SK-N-DZ (cell line): ENCODE results near the gene CLK3.

Experiments used
- DNase-seq: peaks from one replicate; pipeline ENCODE4 v3.0.0-alpha.2; 2015; ENCODE audit warnings: low spot score

CLK3 gene

DNA sequence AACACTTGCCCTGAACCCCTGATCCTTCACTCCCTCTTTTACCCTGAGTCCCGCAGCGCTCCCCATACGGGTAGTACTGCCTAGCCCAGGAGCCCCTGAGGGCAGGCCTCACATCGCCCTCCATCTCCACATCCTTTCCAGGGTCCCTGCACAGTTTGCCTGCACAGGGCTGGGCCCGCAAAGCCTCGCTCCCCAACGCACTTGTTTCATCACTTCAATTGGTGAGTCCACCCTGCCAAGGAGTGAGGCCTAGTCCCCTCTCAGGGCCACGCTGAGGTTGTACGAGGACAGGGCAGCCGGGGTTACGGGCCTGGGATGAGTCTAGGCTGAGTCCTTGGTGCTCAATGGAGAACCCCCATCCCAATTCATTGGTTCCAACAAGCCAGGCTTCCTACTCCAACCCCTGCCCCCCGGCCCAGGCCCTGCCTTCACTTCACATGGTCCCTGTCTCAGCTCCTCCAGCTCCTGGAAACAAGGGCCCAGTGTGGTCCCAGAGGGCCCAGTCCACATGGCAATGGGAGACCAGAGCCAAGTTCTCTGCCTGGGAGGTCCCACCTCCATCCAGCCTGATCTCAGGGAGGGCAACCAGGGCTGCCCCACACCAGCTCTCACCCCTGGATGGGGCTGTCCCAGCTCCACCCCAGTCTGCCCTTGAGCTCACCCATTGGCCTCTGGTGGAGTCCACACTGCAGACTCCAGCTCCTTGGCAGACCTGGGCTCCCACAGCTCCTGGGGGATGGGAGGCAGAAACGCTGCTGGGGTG lies 12.4 kb upstream of the CLK3 start:
- DNase-seq = no peak

DNA sequence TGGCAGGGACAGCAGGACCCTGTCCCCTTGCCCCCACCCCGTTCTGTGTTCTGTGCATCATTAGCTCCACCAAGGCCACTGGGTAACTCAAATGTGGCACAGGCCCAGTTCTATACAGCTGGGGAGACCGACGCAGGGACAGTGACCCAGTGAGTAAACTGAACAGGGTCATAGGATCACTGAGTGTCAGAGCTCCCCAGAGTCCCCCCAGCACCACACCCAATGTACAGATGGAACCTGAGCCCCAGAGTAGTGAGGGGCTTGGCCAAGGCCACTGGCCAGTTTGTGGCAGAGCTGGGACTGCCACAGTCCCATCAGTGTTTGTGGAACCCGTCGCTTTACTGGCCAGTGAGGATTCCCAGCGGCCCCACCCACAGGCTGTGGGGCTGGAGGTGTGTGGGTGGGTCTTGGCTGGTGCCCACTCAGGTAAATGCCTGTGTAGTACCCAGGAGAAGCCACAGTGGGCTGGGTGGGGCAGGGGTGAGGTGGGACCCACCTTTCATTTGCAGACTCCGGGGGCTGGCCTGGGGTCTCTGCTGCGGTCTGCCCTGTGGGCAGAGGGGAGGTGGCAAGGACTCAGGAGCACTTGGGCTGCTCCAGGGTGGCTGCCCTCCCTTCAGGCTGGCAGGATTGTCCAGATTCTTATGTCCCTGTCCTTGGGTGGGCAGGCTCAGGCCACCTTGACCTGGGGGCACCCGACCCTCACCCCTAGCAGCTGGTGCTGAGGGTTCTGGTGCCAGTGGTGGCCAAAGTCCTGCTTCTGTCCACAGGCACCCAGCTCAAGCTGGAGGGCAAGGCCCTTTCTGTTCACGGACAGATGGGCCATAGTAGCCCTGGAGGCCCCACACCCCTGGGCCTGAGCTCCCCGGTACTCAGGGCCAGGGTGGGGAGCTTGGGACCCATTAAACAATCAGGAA lies 11.6 kb upstream of the CLK3 start:
- DNase-seq = no peak

DNA sequence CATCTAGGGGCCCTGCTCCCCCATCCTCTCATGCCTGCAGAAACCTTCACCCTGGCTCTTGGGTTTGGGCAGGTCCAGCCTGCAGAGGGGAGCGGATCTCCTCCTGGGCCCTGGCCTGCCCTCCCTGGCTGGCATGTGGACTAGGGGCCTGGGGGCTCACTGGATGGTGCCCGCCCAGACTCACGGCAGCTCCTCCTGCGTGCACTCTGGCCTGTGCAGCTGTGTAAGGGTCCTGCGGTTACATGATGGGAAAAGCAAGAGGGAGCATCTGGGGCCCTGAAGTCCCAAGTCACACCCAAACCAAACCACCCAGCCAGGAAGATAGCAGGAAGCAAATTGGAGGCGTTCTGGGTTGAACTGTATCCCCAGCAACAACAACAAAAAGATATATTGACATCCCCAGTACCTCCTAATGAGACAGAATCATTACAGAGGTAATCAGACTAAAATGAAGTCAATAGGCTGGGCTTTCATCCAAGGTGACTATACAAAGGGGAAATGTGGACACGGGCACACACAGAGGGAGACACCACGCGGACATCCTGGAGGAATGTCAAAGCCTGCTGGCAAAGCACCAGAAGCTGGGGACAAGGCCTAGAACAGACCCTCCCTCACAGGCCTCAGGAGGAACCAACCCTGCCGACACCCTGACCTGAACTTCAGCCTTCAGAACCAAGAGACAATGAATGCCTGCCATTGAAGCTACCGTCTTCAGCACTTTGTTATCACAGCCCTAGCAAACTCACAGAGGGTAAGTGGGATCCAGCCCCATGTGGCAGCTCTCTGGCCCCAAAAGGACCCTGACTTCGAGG lies 10.4 kb upstream of the CLK3 start:
- DNase-seq = no peak

DNA sequence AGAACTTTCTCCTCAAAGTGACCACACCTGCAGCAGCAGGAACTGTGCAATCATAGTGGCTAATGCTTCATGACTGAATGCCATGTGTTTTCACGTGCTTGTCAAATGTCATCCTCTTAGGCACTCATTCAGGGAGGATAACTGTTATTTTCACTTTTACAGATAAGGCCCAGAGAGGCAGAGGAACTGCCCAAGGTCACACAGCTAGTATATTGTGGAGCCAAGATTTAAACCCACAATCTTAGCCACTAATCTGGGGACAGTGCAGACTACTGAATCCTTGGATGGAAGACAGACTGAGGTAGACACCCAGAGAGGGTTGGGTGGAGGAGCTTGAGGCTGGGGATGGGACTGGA lies 9.9 kb upstream of the CLK3 start:
- DNase-seq = no peak

DNA sequence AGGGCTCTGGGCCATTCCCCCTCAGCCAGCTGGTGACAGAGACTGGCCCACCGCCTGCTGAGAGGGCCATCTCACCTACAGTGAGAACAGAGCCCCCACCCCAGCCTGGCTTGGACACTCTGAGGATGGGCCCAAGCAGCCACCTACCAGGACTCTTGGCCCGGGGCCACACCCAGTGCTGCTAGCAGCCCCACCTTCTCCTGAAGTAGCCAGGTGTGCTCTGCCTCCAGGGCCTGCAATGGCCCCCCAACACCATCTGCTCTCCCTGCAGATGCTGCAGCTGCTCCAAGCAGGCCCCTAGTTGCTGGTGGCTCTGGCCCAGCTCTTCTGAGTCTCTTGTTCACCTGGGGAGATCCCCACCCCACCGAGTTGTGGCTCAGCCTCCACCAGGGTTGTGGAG lies 6.8 kb upstream of the CLK3 start:
- no peak for DNase-seq

DNA sequence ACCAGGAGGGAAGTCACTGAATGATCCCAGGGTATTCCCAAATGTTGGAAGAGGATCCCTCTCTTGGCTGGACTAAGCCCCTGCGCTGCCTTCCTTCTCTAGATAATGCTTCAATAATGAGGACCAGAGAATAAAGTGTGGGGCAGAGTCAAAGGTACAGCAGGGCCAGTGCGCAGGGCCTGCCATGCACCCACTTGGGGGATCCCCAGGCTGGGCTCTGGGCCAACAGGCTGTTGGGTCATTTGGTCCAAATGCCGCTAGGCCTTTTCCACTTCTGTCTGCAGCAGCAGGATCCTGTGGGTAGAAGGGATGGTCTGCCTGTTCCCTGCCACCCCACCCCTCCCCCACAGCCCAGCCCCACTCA lies 5.7 kb upstream of the CLK3 start:
- no peak for DNase-seq

DNA sequence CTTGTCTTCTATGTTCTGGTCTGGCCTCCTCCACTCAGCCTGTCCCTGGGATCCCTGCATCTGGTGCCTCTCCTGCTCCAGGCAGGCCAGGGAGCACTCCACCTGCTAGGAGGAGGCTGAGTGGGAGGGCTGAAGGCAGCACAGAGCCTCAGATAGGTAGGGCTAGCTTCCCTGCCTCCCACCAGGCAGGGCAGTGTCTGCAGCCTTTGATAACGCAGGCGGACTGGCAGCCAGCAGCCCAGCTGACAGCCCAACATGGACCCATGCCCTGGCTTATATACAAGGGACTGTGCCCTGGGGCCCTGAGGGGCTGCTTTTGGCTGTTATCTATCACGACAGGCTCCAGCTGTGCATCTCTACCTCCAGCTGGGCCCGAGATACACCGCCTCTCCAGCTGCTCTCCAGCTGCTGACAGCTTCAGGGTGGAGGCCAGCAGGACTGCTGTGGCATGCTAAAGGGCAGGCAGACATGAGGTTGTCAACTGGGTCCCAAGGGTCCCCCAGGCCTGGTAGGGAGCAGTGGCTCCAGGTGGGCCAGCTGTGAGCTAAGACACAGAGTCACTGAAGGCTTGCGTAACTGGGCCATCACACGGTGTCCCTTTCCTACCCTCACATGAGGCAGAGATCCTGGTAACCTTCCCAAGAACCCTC lies 5.2 kb upstream of the CLK3 start:
- DNase-seq = peak; percentile 70

DNA sequence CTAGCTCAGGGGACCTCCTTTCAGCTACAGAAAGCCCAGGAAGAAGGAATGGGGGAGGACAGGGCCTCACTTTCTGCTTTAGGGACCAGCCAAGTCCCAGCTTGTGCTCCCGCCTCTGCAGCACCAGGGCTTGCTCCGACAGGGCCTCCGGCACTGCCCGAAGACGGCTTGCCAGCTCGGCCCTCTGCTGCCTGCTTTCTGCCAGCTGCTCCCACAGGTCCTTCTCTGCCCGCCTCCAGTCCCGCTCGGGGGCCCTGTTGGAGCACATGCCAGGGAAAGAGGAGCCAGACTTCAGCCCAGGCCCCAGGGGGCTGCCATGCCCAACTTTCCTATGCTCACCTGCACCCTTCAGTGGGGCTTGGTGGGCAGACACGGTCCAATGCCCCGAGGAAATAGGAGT lies 4.3 kb upstream of the CLK3 start:
- DNase-seq = no peak

DNA sequence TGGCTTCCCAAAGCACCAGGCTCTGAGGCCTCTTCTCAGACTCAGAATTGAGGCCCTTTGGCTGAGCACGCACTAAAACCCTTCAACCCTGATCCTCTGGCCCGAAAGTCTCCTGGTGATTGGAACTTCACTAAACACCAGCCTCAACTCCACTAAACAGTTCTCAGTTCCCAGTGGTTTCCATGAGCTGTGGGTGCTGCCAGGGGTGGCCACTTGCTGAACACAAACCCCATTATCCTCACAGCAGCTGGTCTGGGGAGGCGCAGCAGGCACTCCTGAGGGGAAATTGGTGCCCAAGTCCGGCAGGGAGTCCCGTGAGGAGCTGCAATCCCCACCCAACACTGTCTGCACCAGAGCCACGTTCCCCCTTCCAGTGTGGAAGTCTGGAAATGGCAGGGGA lies 3.8 kb upstream of the CLK3 start:
- no peak for DNase-seq

DNA sequence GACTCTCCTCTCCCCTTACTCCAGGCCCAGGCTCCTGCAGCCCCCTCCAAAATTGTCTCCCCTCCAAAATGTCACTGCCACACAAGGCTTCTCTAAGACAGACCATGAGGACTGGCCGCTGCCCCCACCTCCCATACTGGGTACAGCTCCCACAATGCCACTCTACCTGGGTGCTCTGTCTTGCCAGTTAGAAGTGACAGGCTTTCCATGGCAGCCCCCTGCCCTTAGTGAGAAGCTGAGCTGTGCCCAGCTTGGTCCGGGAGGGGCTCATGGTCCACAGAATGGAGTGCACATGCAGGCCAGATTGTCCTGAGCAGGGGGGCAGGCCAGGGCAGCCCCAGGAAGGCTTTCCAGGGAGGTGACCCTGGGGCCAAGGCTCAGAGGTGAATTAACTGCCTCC lies 3.0 kb upstream of the CLK3 start:
- DNase-seq = no peak

DNA sequence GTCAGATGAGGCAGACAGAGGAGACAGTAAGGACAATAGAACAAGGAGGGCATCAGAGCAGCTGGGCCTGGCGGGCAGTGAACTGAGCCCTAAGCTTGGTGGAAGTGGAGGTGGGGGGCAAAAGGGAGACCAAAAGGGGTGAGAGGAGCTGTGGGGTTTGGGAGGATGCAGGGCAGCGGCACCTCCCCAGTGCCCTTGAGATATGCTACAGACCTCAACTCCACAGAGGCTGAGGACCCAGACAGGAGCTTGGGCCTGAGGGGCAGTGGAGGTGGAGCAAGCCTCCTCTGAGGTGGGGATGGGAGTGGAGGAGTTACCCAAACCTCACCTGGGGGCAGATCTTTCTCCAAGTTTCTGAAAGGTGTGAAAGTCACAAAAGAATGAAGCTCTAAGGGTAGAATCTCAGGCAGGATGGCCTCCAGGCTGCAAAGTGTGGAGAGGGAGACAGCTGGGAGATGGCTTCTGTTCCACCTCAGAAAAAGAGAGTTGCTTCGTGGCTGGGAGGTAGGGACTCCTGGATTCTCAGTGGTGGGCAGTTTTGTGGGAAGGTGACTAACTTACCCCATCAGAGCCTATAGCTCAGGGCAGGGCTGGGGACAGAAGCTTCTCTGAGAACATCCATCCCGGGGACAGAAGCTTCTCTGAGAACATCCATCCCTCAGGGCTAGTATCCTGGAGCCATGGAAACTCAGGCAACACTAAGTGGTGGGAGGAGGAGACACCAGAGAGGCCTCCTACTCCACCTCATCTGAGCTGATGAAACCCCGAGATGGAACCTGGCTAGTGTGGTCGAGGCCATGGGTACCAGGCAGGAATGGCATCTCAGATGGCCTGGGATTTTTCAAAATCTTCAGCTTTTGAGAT lies 2.3 kb upstream of the CLK3 start:
- DNase-seq = no peak

DNA sequence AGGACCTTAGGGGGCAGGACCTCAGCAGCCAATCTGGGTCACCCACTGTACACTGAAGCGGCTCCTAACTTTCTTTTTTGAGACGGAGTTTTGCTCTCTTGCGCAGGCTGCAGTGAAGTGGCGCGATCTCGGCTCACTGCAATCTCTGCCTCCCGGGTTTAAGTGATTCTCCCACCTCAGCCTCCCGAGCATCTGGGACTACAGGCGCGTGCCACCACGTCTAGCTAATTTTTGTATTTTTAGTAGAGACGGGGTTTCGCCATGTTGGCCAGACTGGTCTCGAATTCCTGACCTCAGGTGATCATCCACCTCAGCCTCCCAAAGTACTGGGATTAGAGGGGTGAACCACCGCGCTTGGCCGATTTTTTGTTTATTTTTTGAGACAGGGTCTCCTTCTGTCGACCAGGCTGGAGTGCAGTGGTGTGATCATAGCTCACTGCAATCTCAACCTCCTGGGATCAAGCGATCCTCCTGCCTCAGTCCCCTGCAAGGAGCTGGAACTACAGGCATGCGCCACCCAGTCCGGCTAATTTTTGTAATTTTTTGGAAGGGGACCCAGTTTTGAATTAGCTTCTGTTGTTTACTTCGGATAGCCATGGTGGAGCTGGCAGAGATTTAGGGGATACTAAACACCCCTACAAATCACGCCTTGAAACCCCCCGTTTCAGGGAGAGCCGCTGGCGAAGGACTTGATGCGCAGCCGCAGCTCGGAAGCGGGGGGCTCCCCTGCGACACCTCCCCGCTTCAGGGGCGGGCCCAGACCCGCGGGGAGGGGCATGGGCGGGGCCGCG lies 1.5 kb upstream of the CLK3 start:
- peak; percentile 32 for DNase-seq

DNA sequence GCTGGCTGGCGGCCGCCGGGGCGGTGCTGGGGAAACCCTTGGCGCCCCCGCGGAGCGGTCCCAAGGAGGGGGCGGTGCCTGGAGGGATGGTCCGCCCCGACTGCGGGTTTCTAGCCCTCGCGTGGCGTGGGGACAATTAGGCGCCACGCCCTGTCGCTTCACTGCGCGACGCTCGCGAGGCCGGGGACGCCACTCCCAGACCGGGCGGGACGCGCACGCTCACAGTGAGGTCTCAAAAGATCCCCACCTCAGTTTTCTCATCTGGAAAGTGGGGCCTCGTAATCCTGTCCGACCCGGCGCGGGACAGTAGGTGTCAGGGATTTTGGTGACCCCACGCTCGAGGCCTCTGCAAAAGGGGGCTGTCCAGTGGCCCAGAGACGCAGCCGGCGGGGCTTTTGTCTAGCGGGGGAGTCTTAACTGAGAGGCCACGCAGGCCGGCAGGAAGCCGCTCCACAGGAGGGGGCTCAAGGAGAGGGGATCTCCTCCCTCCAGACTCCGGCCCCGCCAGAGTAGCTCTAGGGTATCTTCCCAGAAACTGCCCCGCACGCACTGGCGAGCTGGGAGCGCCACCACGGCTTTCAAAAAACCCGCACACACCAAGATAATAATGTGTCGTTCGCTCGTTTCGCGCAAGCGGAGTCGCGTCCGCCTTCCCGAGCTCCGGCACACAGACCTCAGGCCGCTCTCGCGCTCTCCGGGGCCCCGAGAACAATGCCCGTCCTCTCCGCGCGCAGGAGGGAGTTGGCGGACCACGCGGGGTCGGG lies 710 bp upstream of the CLK3 start:
- peak; percentile 75 for DNase-seq

DNA sequence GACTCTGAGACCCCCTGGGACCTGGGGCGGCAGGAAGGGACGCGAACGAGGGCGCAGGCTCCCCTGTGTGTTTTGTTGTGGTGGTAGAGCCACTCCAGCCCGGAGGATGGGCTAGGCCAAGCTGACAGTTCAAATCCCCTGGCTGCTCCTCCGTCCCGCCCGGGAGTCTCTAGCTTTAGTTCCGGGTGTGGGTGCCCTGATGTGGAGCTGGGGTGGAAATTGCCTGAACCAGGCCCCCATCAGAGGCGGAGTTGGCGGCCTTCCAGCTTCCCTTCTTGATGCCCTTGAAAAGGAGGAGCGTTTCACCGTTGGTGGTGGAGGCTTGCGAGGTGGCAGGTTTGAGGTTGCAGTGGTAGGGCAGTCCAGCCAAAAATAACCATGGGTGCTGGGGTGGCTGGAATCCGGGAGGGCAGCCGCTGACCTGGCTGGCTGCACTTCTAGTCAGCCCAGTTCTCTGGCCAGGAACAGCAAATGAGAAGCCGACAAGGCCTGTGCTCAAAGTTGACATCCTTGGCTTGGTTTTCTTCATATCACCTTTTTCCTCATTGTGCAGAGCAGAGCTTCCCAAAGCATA lies 817 bp downstream of the CLK3 start:
- no peak for DNase-seq

DNA sequence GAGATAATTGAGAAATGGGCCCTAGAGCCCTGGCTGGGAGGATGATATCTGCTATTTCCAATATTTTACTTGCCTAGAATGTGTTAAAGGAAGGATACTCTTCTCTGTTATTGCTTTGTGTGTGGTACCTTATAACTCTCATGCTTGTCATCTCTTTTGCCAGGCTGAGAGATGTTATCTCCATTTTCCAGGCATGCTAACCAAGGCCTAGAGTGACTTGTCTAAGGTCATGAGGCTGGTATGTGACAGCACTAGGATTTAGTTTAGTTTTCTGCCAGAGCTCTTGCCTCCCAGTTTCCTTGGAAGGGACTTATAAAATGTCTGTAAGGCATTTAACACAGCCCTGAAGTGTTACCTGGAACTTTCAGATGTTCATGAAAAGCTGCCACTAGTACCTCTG lies 1.4 kb downstream of the CLK3 start:
- no peak for DNase-seq

DNA sequence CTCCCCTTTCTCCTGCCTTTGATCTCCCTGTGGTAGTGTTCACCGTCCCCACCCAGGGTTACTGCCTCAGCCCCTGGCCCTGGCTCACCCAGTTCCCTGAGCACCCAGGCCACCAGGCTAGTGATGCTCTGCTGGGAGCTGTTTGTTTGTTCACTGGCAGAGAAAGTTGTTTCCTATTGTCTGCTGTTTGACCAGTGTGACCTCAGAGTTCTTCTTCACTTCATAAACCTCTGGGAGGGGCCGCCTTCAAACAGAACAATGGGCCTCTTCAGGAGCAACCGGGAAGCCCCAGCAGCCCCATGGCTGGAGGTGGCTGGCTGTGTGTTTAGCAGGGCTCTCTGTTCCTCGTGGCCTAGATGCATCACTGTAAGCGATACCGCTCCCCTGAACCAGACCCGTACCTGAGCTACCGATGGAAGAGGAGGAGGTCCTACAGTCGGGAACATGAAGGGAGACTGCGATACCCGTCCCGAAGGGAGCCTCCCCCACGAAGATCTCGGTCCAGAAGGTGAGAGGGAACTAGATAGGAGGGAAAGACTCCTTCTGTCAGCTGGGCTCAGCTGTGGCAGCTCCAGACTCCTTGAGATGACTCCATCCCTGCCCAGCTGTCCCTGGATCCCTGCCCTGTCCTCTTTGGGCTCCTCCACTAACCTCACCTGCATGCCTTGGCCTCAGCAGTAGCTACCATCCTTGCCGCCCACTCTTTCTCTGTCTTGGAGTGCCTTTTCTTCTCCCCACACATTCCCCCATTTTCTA lies 3.4 kb downstream of the CLK3 start:
- no peak for DNase-seq

DNA sequence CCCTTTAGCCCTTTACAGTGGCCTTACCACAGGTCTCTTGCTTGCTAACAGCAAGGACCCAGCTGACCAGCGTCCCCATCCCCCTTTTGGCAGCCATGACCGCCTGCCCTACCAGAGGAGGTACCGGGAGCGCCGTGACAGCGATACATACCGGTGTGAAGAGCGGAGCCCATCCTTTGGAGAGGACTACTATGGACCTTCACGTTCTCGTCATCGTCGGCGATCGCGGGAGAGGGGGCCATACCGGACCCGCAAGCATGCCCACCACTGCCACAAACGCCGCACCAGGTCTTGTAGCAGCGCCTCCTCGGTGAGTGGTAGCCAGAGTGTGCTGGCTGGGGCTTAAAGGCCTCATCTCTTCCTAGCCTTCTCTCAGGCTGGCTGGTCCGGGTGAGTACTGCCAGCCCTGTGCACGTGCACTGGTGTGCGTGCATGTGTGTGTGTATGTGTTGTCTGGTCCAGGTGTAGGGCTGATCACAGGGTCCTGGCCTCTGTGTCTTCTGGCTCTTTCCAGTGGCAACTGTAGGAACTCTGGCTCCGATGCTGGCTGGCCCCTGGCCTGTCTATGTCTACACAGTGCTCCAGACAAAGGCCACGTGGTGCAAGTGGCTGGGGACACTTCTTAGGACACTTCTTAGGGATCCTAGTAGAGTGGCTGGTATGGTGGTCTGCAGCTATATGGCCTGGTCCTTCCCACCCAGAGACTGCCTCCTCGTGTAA lies 4.4 kb downstream of the CLK3 start:
- DNase-seq = no peak
